SK-N-SH treated with all-trans-retinoic acid at 6 μM for 48 hours (cell line): ENCODE data around the gene TRAK1.

Source experiments
- ARNTL ChIP-seq: fragments of 450-650 bp; formaldehyde crosslinking; IDR thresholded peaks from 2 replicates; pipeline ENCODE4 v1.5.0; 2020; ENCODE audit warnings: low read depth, mild to moderate bottlenecking, moderate library complexity, borderline replicate concordance
- OSR1 ChIP-seq: fragments of 250-450 bp; sonication (Bioruptor Pico); IDR thresholded peaks from 2 replicates; pipeline ENCODE4 v1.8.0; 2022; ENCODE audit warnings: moderate library complexity, mild to moderate bottlenecking, inconsistent platforms
- ZFP3 ChIP-seq: fragments of 250-450 bp; sonication (Bioruptor Pico); IDR thresholded peaks from 2 replicates; pipeline ENCODE4 v1.5.0; 2020; ENCODE audit warnings: mild to moderate bottlenecking, moderate library complexity
- TF ChIP-seq, protein P1 (sequence below): fragments of 250-450 bp; sonication (Bioruptor Pico); IDR thresholded peaks from 2 replicates; pipeline ENCODE4 v1.8.0; 2021; ENCODE audit warnings: low read depth, mild to moderate bottlenecking, moderate library complexity, borderline replicate concordance

DNA sequence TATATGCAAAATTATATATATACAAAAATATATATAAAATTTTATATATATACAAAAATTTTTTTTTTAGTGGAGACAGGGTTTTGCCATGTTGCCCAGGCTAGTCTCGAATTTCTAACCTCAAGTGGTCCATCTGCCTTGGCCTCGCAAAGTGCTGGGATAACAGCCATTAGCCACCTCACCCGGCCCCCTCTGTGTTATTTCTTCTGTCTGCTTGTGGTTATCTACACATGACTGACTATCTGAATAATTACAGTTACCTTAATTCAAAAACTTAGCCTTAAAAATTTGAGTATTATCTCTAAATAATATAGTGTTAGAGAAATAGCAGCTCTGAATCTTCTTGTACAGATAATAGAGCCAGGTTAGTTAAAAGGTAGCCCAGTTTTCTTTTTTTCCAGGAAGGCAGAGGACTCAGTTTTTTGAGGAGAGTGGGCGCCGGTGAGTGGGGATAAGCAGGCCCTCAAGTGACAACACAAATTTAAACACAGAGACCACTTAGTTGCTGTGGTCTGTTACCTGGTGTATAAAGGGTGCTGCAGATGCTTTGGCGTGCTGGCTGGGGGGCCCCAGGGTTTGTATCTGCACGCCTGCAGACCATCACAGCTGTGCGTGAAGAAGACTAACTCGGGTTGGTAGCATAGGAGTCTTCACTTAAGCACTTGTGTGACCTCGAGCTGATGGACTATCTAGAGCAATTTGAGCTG is 83.7 kb downstream of the TRAK1 start:
- TF ChIP-seq OSR1 (CRISPR knock-in tag) (no peak), ARNTL (no peak), ZFP3 (CRISPR knock-in tag) (no peak)
- TF ChIP-seq, protein P1, sequence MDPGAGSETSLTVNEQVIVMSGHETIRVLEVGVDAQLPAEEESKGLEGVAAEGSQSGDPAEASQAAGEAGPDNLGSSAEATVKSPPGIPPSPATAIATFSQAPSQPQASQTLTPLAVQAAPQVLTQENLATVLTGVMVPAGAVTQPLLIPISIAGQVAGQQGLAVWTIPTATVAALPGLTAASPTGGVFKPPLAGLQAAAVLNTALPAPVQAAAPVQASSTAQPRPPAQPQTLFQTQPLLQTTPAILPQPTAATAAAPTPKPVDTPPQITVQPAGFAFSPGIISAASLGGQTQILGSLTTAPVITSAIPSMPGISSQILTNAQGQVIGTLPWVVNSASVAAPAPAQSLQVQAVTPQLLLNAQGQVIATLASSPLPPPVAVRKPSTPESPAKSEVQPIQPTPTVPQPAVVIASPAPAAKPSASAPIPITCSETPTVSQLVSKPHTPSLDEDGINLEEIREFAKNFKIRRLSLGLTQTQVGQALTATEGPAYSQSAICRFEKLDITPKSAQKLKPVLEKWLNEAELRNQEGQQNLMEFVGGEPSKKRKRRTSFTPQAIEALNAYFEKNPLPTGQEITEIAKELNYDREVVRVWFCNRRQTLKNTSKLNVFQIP (CRISPR knock-in tag), result no peak
